Measurements from ENCODE around the gene APELA.
"Not testable (repeated sequence)": the region's sequence is repeated elsewhere in the genome, so short reads cannot be mapped to it uniquely, and the experiment has no call there.

The APELA gene

GRCh38 chr4:164876700-164877324, at the start of gene APELA:
APELA (plus strand) TSS chr4:164877178; CDS start chr4:164877332, 154 bp downstream.
- no peak for DNase-seq (ENCODE audit: low read depth in 3 of 3)

- no peak for DNase-seq (ENCODE audit: low read depth in 3 of 3)
These were observed 48.0 kb upstream of the APELA start for GRCh38 chr4:164828955-164829354.

GRCh38 chr4:164846566-164846965, 30.4 kb upstream of the APELA start:
- no peak for DNase-seq (ENCODE audit: low read depth in 3 of 3)

- no peak for DNase-seq (ENCODE audit: low read depth in 3 of 3)
These were observed 30.0 kb upstream of the APELA start for GRCh38 chr4:164847016-164847415.

GRCh38 chr4:164847967-164848649, 28.9 kb upstream of the APELA start:
- DNase-seq (ENCODE audit: low read depth in 3 of 3): no peak

- DNase-seq (ENCODE audit: low read depth in 3 of 3): no peak
These were observed 20.6 kb upstream of the APELA start for GRCh38 chr4:164856396-164856795.

GRCh38 chr4:164866817-164867490, 10.0 kb upstream of the APELA start:
- no peak for DNase-seq (ENCODE audit: low read depth in 3 of 3)

- DNase-seq (ENCODE audit: low read depth in 3 of 3): no peak
These were observed 5.3 kb upstream of the APELA start for GRCh38 chr4:164871673-164872072.

GRCh38 chr4:164872481-164872880, 4.5 kb upstream of the APELA start:
- DNase-seq (ENCODE audit: low read depth in 3 of 3): no peak

GRCh38 chr4:164874789-164875188, 2.2 kb upstream of the APELA start:
- DNase-seq (ENCODE audit: low read depth in 3 of 3): no peak

- DNase-seq (ENCODE audit: low read depth in 3 of 3): no peak
These were observed 3.7 kb downstream of the APELA start for GRCh38 chr4:164880489-164881262.

GRCh38 chr4:164888096-164888715, 11.2 kb downstream of the APELA start:
- DNase-seq (ENCODE audit: low read depth in 3 of 3): no peak

GRCh38 chr4:164890691-164891090, 13.7 kb downstream of the APELA start:
- no peak for DNase-seq (ENCODE audit: low read depth in 3 of 3)

GRCh38 chr4:164892018-164892417, 15.0 kb downstream of the APELA start:
- no peak for DNase-seq (ENCODE audit: low read depth in 3 of 3)

GRCh38 chr4:164894702-164895101, 17.7 kb downstream of the APELA start:
- no peak for DNase-seq (ENCODE audit: low read depth in 3 of 3)

- no peak for DNase-seq (ENCODE audit: low read depth in 3 of 3)
These were observed 25.6 kb downstream of the APELA start for GRCh38 chr4:164902608-164903007.

- no peak for DNase-seq (ENCODE audit: low read depth in 3 of 3)
These were observed 27.4 kb downstream of the APELA start for GRCh38 chr4:164904336-164904735.

GRCh38 chr4:164904941-164905340, 28.0 kb downstream of the APELA start:
- DNase-seq (ENCODE audit: low read depth in 3 of 3): no peak

GRCh38 chr4:164906368-164906767, 29.4 kb downstream of the APELA start:
- no peak for DNase-seq (ENCODE audit: low read depth in 3 of 3)

- not testable (repeated sequence) for DNase-seq (ENCODE audit: low read depth in 3 of 3)
These were observed 36.5 kb downstream of the APELA start for GRCh38 chr4:164913506-164913905.

GRCh38 chr4:164918956-164919355, 42.0 kb downstream of the APELA start:
- DNase-seq (ENCODE audit: low read depth in 3 of 3): no peak

Measured in stimulated activated CD4-positive, alpha-beta T cell treated with anti-CD3 and anti-CD28 coated beads, TNF-alpha, amount 100 ng/mL, for 4 hours (primary cell).